Measurements from ENCODE around the gene MAB21L4.
"Not testable (repeated sequence)": the region's sequence is repeated elsewhere in the genome, so short reads cannot be mapped to it uniquely, and the experiment has no call there.

Gene MAB21L4

GRCh38 chr2:240858871-240859270 is 37.1 kb downstream of the MAB21L4 start:
- DNase-seq (ENCODE audit: low spot score) = no peak

- no peak for DNase-seq (ENCODE audit: low spot score)
Observed at GRCh38 chr2:240858321-240858720, 37.6 kb downstream of the MAB21L4 start.

- no peak for DNase-seq (ENCODE audit: low spot score)
Observed at GRCh38 chr2:240857039-240858008, 38.6 kb downstream of the MAB21L4 start.

GRCh38 chr2:240856151-240856980 is 39.6 kb downstream of the MAB21L4 start:
- no peak for DNase-seq (ENCODE audit: low spot score)

GRCh38 chr2:240855670-240856069 is 40.3 kb downstream of the MAB21L4 start:
- no peak for DNase-seq (ENCODE audit: low spot score)

GRCh38 chr2:240852671-240853314 is 43.2 kb downstream of the MAB21L4 start:
- DNase-seq (ENCODE audit: low spot score) = no peak

- peak; percentile 75 for DNase-seq (ENCODE audit: low spot score)
Observed at GRCh38 chr2:240851078-240851991, 44.6 kb downstream of the MAB21L4 start.

- no peak for DNase-seq (ENCODE audit: low spot score)
Observed at GRCh38 chr2:240850756-240851077, 45.2 kb downstream of the MAB21L4 start.

GRCh38 chr2:240850026-240850425 is 45.9 kb downstream of the MAB21L4 start:
- DNase-seq (ENCODE audit: low spot score) = no peak

GRCh38 chr2:240848900-240849680 is 46.9 kb downstream of the MAB21L4 start:
- no peak for DNase-seq (ENCODE audit: low spot score)

- no peak for DNase-seq (ENCODE audit: low spot score)
Observed at GRCh38 chr2:240847817-240848216, 48.1 kb downstream of the MAB21L4 start.

GRCh38 chr2:240846873-240847595 is 48.9 kb downstream of the MAB21L4 start:
- no peak for DNase-seq (ENCODE audit: low spot score)

GRCh38 chr2:240846309-240846708 is 49.6 kb downstream of the MAB21L4 start:
- not testable (repeated sequence) for DNase-seq (ENCODE audit: low spot score)

- DNase-seq (ENCODE audit: low spot score) = peak; percentile 70
Observed at GRCh38 chr2:240840435-240841060, 55.4 kb downstream of the MAB21L4 start.

GRCh38 chr2:240839152-240840143 is 56.5 kb downstream of the MAB21L4 start:
- no peak for DNase-seq (ENCODE audit: low spot score)

GRCh38 chr2:240837621-240838020 is 58.3 kb downstream of the MAB21L4 start:
- DNase-seq (ENCODE audit: low spot score) = no peak

- no peak for DNase-seq (ENCODE audit: low spot score)
Observed at GRCh38 chr2:240836781-240837467, 59.0 kb downstream of the MAB21L4 start.
